Measurements from ENCODE around the gene NINJ1.

NINJ1 gene

DNA sequence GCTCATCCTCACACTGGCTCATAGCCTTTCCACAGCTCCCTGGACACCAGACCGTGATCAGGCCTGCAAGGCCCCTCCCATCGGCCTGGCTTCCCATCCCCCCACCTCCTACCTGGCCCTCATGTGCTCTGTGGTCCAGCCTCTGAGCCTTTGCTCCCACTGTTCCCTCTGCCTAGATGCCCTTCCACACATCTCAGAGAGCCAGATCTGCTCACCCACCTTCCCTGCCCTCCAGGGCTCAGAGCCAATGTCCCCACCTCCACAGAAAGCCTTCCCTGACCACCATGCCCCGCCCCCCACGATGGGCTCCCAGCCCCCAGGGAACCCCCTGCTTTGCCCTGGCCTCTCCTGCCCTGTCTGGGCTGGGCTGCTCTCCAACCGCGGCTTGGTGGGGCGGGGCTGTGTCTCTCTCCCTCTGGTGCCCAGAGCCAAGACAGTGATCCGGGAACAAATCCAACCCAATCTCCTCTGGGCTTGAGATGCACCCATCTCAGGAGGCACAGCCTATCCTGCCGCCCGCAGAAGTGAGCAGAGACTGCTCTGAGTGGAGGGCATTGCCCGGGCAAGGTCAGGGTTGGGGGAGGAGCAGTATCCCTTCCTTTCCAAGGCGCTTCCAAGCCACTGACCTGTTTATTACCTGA, 1.6 kb downstream of the NINJ1 start:
- DNase-seq = no peak

DNA sequence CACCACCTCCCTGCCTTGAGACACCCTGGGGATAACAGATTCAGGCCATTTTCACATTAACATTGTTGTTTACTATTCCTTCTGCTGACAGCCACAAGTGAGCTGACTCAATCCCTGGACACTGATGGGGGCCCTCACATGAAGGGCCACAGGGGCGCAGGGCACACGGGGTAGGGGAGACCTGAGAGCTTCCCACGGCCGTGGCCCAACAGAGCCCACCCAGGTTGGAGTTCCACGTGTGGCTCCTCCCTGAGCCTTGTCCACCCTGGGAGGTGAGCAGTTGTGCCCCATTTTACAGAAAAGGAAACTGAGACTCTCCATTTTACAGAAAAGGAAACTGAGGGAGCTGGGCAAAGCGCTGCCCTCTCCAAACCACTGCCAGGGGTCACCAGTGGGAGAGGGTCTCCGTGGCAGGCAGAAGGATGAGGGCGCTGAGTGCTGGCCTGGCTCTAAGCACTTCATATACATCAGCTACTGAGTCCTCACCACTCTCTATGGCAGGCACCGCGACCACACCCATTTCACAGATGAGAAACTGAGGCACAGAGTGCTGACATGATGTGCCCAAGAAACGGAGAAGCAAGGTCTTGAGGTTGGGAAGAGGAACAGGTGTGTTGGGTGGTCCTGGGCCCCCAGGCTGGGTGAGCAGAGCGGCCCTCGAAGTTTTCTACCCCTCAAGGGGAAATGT, 2.3 kb downstream of the NINJ1 start:
- DNase-seq = no peak

- DNase-seq = no peak
Observed at GRCh38 chr9:93130861-93131481, 3.1 kb downstream of the NINJ1 start.

- no peak for DNase-seq
Observed at GRCh38 chr9:93129691-93130500, 4.2 kb downstream of the NINJ1 start.

- no peak for DNase-seq
Observed at GRCh38 chr9:93129286-93129685, 4.8 kb downstream of the NINJ1 start.

DNA sequence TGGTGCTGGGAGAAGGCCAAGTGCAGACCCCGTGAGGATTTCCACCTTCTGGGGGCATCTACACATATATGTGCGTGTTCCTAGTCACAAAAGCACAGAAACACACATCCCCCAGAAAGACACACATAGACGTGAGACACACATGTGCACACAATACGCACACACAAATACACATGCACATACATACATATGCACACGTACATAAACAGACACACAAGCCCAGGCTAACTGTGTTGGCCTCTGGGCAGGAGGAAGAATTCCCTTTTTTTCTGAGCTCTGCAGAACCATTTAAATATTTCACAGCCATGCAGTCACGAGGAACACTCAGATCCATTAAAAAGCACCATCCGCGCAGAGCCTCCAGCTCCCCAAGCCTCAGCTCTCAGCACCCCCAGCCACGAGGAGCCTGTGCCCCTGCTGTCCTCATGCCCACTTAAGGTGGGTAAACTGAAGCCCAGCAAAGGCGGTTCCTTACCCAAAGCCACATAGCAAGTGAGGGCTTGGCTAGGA, 5.3 kb downstream of the NINJ1 start:
- DNase-seq = no peak

DNA sequence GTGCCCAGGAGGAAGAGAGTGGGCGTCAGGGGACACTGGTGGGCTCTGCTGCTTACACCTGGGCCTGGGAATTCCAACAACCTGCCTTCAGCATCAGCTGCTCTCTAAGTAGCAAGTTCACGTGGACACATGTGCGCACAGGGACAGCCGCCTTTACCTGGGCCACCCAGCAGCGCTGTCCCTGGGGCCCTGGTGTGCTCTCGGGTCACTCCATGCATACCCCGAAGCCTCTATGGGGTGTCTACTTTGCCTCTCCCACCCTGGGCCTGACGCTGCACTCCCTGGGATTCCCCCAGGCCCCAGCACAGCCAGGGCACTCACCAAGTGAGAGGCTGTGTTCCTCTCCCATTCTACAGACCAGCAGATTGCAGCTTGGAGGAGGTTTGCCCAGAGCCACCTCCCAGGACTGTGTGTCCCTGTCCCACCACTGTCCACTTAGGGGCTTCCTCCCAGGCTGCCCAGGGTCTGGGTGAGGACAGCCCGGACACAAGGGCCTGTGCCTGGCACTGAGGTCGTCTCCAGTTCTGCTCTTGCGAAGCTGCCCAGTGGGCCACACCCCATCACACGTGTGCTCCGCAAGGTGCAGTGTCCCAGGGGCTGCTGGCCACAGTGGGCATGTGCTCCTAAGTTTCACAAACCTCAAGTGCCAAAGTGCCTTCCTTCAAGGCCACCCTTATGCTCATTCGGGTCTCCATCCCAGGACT, 5.9 kb downstream of the NINJ1 start:
- DNase-seq = no peak

DNA sequence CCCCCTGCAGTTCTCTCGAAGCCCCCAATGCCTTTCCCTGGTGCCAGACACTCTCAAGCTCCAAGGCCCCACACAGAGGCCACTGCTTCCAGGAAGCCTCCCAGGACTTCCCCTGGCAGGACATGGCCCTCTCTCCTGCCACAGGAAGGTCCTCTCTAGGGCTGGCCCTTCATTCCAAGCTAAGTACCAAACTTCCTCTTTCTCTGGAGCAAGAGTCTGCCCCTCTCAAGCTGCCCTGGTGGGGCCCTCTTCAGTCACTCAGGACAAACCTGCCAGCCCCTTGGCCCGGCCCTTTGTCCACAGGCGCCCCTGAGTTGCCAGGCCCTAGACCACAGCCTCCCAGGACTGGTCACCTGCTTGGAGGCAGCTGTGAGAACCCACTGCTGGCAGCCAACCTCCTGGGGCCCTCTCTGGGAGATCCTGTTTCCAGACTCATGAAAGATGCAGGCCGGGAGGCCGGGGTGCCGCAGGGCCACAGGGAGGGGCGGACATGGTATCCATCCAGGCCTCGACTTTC, 6.6 kb downstream of the NINJ1 start:
- DNase-seq = no peak

DNA sequence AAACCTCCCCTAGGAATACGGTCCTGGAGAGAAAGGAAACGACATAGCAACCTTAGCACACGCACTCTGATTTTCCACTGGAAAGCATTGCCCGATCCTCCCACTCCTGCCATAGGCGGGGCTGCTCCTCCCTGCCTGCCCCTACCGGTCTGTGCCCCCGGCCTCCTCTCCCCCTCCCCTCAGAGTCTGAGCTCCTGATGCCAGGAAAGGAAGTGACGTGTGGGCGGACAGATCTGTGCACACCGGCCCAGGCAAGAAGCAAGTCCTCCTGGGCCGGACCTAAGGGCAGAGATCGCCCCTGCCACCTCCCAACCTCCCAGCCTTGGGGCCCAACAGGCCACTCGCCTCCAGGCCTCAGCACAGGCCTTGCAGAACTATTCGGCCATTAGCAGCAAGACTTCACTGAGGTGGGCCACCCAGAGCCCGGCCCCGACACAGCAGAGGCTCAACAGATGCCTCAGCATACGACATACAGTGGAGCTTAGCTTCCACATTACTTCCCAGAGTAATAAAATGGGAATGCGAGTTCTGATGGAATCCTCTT, 7.2 kb downstream of the NINJ1 start:
- no peak for DNase-seq

- peak; percentile 52 for DNase-seq
Observed at GRCh38 chr9:93126151-93126781, 7.8 kb downstream of the NINJ1 start.

DNA sequence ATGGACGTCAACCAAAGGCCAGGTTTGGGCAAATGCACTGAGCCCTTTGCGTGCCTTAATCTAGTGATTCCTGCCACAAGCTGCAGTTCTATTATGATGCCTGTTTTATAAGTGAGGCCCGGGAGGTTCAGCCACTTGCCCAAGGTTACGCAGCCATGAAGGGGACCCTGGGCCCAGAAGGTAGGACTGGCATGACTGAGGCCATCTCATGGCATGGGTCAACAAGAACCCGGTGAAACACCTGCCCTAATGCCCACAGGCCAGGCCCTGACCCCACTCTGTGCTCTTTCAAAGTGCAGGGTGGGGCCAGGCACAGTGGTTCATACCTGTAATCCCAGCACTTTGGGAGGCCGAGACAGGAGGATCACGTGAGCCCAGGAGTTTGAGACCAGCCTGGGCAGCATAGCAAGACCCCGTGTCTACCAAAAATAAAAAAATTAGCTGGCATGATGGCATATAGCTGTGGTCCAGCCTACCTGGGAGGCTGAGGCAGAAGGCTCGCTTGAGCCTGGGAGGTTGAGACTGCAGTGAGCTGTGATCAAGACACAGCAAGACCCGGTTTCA, 8.6 kb downstream of the NINJ1 start:
- no peak for DNase-seq

GRCh38 chr9:93124793-93125192, 9.3 kb downstream of the NINJ1 start:
- DNase-seq = no peak

DNA sequence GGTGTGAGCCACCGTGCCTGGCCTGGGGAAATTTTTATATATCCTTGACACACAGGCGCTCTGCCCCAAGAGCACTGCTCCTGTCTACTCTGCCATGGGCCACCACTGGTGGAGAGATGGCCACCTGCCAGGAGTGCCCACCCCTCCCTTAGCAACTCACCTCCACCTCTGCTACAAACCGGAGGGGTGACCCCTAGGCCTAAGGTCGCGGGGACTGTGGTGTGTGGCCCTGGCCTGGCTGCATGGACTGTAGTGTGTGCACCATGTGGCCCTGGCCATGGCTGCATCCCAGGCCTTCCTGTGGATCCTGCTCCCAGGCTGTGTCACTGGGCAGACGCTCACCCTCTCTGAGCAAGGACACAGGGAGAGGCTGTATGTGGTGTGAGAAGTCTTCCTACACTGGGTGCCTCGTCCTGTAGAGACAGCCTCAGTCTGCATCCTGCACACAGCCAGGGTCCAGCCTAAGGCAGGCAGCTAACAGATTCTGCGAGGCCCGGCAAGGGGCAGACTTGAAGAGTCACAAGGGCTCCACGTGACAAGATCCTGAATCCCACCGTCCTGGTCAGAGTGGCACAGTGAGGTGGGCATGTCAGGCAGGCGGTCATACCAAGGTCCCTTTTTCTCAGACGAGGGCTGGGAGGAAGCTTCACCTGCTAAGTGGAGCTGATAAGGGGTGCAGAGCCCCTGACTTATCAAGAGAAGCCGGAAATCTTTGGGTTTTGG, 10.3 kb downstream of the NINJ1 start:
- DNase-seq = no peak

DNA sequence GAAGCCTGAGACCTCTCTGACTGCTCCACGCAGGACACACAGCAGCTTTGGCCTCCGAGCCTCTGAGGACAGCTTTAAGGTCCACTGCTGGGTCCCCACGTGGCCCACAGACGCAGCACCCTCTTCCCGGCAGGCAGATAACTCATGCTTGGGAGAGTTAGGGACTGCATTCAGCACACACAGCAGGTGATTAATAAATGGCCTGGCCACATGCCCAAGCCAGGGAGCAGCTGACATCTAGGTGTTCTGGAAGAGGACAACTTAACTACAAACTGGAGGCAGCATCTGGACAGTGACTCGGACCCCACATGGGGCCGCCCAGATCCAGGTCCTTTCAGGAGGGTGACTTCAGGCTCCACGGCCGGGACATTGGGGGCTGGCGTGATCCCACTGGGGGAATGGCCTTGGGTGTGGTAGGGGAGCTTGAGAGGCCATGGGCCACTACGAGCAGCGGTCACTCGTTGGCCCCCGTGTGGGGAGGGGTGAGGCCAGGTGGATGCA, 11.3 kb downstream of the NINJ1 start:
- DNase-seq = no peak

DNA sequence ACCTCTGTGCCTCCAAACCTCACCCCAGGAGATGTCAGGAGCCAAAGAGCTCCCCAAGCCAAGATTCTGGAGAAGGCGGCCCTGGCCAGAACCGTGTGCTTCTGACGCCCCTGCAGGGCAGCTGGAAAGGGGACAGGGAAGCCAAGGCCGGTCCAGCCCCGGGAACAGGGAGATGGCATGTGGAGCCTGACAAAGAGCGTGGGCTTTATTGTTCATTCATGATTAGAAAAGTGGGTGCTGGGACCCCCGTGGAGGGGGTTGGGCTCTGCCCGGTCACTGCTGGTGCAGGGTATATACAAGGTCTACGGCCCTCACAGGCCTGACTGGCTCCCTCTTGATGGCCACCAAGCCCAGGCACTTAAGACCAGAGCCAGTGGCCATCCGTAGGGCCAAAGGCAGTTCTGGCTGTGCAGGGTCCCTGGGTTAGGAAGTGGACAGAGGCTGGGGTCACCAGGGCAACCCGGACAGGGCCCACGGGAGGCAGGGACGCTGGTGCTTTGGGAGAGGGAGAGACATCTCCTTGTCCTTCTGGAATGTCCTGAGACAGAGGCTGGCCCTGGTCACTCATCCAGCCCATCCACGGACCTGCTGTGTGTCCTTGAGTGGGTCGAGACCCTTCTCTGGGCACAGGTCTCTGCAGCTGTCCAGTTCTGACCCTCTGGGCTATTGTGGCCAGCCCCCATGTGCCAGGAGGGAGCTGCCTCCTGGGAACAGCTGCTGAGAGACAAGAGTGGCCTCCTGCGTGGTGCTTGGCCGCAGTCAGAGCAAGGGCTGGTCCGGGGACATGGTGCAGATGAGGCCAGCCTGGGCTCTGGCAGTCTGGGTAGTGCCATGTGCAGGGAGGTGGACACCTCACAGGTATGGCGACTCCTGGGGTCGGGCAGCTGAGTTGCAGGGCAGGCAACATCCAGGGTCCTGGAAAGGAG, 12.5 kb downstream of the NINJ1 start:
- no peak for DNase-seq

DNA sequence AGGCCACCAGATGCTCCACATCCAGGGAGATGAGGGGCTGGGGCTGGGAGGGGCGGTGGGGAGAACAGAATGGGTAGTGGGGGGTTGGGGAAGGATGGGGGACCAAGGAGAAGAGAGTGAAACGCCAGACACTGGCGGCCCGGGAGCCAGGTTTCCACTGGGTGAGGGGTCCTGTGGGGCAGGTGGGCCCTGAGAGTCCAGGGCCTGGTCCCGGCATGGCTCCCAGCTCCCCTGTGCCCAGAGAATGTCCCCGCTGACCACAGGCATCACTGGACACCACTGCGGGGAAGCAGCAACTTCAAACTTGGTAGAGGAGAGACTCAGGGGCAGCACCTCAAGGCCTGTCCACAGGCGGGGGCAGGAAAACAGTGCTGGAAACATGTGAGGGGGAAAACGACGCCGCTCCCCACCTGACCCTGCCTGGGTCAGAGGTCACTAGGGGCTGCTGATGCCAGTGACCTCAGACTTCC, 13.2 kb downstream of the NINJ1 start:
- DNase-seq = no peak

DNA sequence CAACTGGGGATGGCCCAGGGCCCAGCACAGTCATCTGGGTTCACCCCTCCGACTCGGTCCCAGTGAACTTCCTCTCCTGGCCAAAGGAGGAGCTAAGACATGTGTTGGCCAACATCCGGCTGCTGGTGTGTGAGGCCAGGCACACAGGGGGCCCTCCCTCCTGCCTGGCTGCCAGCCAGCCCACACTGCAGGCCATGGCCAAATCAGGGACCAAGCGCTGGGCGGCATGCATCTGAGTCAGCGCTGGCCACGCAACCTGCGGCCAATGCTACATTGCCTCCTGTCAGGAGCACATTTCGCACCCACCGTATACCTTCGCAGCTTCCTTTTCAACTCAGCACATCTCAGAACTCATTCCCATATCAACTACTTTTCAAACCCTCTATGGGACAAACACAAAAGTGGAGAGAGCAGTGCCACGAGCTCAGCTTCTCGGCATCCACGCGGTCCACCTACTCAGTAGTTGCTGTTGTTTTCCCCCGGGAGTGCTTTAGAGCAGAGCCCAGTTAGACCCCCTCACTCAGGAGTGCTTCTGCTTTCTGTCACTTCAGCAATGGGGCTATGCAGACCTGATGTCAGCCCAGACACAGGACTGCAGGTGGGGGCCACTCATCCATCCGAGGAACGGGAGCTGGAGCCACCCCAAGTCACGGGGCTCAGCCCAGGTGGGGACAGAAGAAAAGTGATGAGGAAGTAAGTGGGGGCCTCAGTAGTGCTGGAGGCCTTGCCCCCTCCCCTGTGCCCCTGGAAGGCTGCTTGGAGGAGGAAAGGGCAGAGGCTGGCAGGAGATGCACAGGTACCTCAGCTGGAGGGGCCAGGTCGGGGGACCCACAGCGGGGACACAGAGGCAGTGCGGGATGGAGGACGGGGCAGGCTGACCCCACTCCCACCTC, 13.9 kb downstream of the NINJ1 start:
- peak; percentile 63 for DNase-seq

DNA sequence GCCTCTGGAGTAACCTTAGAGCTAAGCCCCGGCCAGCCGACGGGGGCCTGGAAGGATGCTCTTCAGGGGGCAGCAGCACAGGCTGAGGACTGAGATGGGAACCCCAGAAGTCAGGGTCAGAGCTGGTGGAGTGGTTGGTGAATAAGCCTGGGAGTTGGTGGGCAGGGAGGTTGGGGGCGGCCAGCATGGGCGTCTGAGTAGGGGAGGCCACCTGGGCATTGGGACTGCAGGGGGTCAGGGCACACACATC, 14.4 kb downstream of the NINJ1 start:
- no peak for DNase-seq

Measured in CD4-positive, alpha-beta T cell treated with Interleukin-17A for 1 hour (primary cell).